Measurements from ENCODE around the gene PCSK4.

The PCSK4 gene

DNA sequence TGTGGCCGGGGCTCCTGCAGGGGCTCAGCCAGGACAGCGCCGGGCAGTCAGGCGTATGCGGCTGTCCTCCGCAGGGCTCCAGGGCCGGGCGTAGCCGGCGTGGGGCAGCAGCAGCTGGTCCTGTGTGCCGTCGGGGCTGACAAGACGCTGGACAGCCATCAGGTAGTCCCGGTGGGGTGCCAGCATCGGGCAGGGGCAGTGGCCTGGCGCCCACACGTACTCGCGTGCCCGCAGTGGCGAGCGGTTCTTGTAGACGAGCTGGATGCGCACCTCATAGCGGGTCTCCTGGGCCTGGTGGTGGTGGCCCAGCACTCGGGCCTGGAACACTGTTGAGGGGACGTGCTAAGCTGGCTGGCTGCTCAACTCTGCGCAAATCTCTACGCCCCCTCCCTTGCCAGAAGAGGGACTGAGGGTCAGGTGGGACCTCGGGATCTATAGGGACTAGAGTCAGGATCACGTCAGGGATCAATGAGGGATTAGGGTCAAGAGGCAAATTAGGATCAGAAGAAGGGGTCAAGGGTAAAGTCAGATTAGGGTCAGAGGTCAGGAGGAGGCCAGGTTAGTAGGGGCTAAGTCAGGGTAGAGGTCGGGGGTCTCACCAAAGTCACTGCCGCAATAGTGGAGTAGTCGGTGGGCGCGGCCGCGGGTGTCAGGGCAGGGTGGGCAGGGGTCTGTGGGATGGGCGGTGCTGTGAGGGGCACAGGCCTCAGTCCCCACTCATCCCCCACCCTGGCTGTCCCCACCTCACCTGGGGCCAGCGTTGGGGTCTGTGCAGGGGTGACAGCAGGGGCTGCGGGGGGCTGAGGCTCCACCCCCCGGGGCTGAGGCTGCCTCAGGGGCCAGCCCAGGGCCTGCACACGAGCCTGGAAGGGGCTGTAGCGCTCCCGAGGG lies 16.1 kb upstream of the PCSK4 start:
- Histone ChIP-seq H3K79me2 (ENCODE audit: control insufficient read depth, low read length) (no peaks in the 10 kb centered on the region), H3K27ac (ENCODE audit: low read depth, low read length) (no peak overlapping the region), H3K4me2 (ENCODE audit: low read length) (no peak overlapping the region), H3K4me3 (ENCODE audit: low read length) (no peak overlapping the region), H3K4me1 (ENCODE audit: control insufficient read depth, low read length) (peaks cover 5% of the 10 kb centered on the region), H4K20me1 (ENCODE audit: control insufficient read depth, insufficient read depth, low read depth, low read length) (no peaks in the 10 kb centered on the region), H3K36me3 (ENCODE audit: control insufficient read depth, low read length) (no peaks in the 10 kb centered on the region), H3K9me2 (replicated peaks; ENCODE audit: control insufficient read depth, low read length) (no peaks in the 10 kb centered on the region), H3K9me3 (ENCODE audit: control insufficient read depth, insufficient read depth, low read length) (peaks cover 6% of the 10 kb centered on the region; the same call in 1 of the 2 replicates), H3F3A (ENCODE audit: control insufficient read depth, insufficient read depth) (0 out of 2 replicates have a peak, but pooled peaks cover 2% of the 10 kb centered on the region), H3K27me3 (ENCODE audit: control insufficient read depth, low read length) (peaks cover 20% of the 10 kb centered on the region)
- TF ChIP-seq EZH2phosphoT487 (IDR thresholded peaks at IDR 0.05; ENCODE audit: borderline replicate concordance, low read length) = no peak
- TF ChIP-seq, protein P1, sequence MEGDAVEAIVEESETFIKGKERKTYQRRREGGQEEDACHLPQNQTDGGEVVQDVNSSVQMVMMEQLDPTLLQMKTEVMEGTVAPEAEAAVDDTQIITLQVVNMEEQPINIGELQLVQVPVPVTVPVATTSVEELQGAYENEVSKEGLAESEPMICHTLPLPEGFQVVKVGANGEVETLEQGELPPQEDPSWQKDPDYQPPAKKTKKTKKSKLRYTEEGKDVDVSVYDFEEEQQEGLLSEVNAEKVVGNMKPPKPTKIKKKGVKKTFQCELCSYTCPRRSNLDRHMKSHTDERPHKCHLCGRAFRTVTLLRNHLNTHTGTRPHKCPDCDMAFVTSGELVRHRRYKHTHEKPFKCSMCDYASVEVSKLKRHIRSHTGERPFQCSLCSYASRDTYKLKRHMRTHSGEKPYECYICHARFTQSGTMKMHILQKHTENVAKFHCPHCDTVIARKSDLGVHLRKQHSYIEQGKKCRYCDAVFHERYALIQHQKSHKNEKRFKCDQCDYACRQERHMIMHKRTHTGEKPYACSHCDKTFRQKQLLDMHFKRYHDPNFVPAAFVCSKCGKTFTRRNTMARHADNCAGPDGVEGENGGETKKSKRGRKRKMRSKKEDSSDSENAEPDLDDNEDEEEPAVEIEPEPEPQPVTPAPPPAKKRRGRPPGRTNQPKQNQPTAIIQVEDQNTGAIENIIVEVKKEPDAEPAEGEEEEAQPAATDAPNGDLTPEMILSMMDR (IDR thresholded peaks at IDR 0.05; ENCODE audit: low read depth, low read length, poor library complexity, severe bottlenecking) = no peak

DNA sequence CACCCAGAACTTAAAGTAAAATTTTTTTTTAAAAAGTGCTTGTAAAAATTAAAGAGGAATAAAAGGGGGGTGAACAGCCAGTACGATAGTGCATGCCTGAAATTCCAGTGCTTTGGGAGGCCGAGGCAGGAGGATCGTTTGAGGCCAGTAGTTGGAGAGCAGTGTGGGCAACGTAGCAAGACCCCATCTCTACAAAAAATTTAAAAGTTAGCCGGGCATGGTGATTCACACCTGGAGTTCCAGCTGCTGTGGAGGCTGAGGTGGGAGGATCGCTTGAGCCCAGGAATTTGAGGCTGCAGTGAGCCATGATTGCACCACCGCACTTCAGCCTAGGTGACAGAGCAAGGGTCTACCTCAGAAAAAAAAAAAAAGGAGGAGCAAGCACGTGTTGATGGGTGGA lies 14.9 kb upstream of the PCSK4 start:
- no peaks in the 10 kb centered on the region for H3K9me2 ChIP-seq (replicated peaks; ENCODE audit: control insufficient read depth, low read length)
- 0 out of 2 replicates have a peak, but pooled peaks cover 2% of the 10 kb centered on the region for H3F3A ChIP-seq (ENCODE audit: control insufficient read depth, insufficient read depth)
- H3K4me2 ChIP-seq (ENCODE audit: low read length) = no peak overlapping the region
- H3K27me3 ChIP-seq (ENCODE audit: control insufficient read depth, low read length) = peaks cover 10% of the 10 kb centered on the region
- no peak overlapping the region for H3K4me3 ChIP-seq (ENCODE audit: low read length)
- no peaks in the 10 kb centered on the region for H3K36me3 ChIP-seq (ENCODE audit: control insufficient read depth, low read length)
- peaks cover 5% of the 10 kb centered on the region for H3K4me1 ChIP-seq (ENCODE audit: control insufficient read depth, low read length)
- no peak overlapping the region for H3K27ac ChIP-seq (ENCODE audit: low read depth, low read length)
- no peaks in the 10 kb centered on the region for H3K79me2 ChIP-seq (ENCODE audit: control insufficient read depth, low read length)
- H3K9me3 ChIP-seq (ENCODE audit: control insufficient read depth, insufficient read depth, low read length) = peaks cover 6% of the 10 kb centered on the region; the same call in 1 of the 2 replicates
- TF ChIP-seq, protein P1 (IDR thresholded peaks at IDR 0.05; ENCODE audit: low read depth, low read length, poor library complexity, severe bottlenecking) = no peak
- no peak for TF ChIP-seq EZH2phosphoT487 (IDR thresholded peaks at IDR 0.05; ENCODE audit: borderline replicate concordance, low read length)
- H4K20me1 ChIP-seq (ENCODE audit: control insufficient read depth, insufficient read depth, low read depth, low read length) = no peaks in the 10 kb centered on the region

DNA sequence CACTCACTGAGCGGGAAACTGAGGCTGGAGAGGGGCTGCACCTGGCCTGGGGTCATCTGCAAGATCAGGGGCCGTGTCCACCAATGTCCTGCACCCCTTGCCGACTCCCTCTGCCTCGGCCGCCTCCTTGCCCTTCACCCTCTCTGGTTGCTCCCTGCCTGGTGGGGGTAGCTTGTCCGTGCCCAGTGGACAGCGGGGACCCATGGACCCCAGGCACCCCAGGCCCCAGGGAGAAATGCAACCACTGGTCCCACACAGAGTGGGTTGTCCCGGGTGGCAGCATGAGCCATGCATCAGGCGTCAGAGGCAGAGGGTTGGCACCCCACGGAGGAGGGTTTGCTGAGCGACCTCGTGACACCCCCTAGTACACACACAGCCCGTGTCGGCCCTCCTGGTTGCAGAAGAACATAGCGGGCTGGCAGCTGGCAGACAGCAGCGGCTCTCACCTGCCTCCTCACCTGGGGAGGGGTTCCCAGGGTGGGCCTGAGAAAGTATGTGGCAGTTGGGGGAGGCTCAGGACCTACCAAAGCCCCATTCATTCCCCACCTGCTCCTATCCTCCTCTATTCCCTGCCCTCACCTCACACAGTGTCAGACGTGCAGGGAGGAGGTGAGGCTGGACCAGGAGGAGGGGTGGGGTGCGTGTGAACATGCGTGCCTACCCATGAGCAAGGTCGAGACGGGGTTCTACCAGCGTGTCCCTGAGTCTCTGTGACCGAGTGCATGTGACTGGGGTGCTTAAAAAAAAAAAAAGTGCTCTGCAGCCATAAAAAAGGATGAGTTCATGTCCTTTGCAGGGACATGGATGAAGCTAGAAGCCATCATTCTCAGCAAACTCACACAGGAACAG lies 14.0 kb upstream of the PCSK4 start:
- 0 out of 2 replicates have a peak, but pooled peaks cover 2% of the 10 kb centered on the region for H3F3A ChIP-seq (ENCODE audit: control insufficient read depth, insufficient read depth)
- H3K9me2 ChIP-seq (replicated peaks; ENCODE audit: control insufficient read depth, low read length) = no peaks in the 10 kb centered on the region
- H3K27me3 ChIP-seq (ENCODE audit: control insufficient read depth, low read length) = peaks cover 5% of the 10 kb centered on the region; the same call in 1 of the 2 replicates
- no peak overlapping the region for H3K27ac ChIP-seq (ENCODE audit: low read depth, low read length)
- no peak overlapping the region for H3K4me2 ChIP-seq (ENCODE audit: low read length)
- H3K4me1 ChIP-seq (ENCODE audit: control insufficient read depth, low read length) = peaks cover 5% of the 10 kb centered on the region
- H3K36me3 ChIP-seq (ENCODE audit: control insufficient read depth, low read length) = no peaks in the 10 kb centered on the region
- H4K20me1 ChIP-seq (ENCODE audit: control insufficient read depth, insufficient read depth, low read depth, low read length) = no peaks in the 10 kb centered on the region
- no peaks in the 10 kb centered on the region for H3K79me2 ChIP-seq (ENCODE audit: control insufficient read depth, low read length)
- H3K4me3 ChIP-seq (ENCODE audit: low read length) = no peak overlapping the region
- peaks cover 6% of the 10 kb centered on the region; the same call in 1 of the 2 replicates for H3K9me3 ChIP-seq (ENCODE audit: control insufficient read depth, insufficient read depth, low read length)
- TF ChIP-seq EZH2phosphoT487 (IDR thresholded peaks at IDR 0.05; ENCODE audit: borderline replicate concordance, low read length) = no peak
- TF ChIP-seq, protein P1 (IDR thresholded peaks at IDR 0.05; ENCODE audit: low read depth, low read length, poor library complexity, severe bottlenecking) = no peak

All from DOHH2 (cell line).